ENCODE measurements around the gene GLB1L2. TPM values are rescaled to one million over a fixed set of nuclear protein-coding genes. Genes with fewer than 3 reads are reported as not detected.
A peak's percentile ranks its signal among the peaks of the same experiment; 100 is the strongest.

Gene GLB1L2
- total RNA-seq, 2 experiments from 2014 or later = 2.1 to 2.5 TPM

GRCh38 chr11:134332782-134333181 lies 994 bp downstream of the GLB1L2 start:
- H3K9me3 Mint-ChIP-seq = no peaks in the 10 kb centered on the region
- no peak for DNase-seq
- CTCF ChIA-PET = interaction anchor here (0.6 to 1.4 kb wide), 3 partner anchors 12 to 59 kb away, joined by 3 to 5 read pairs (median 3); partner anchors contain the start of gene GLB1L3
- peaks cover 48% of the 10 kb centered on the region for H3K27me3 Mint-ChIP-seq
- H3K4me3 Mint-ChIP-seq = peak overlapping the region; percentile 62
- H3K36me3 Mint-ChIP-seq (ENCODE audit: low read depth) = no peaks in the 10 kb centered on the region
- POLR2A ChIA-PET = interaction anchor here (0.7 to 3.4 kb wide), 5 partner anchors 9 to 109 kb away, joined by 3 to 11 read pairs (median 4); partner anchors contain the start of genes GLB1L3, NCAPD3 and VPS26B
- H3K27ac Mint-ChIP-seq = no peak overlapping the region
- H3K4me1 Mint-ChIP-seq = peaks cover 16% of the 10 kb centered on the region

GRCh38 chr11:134333312-134333711 lies 1.5 kb downstream of the GLB1L2 start:
- ChIA-PET POLR2A (interaction anchor here (1.2 to 3.4 kb wide), 2 partner anchors 57 to 109 kb away, joined by 3 to 11 read pairs; partner anchors contain the start of genes GLB1L3 and NCAPD3), CTCF (interaction anchor here (0.6 to 1.3 kb wide), 2 partner anchors 13 to 126 kb away, joined by 3 read pairs; no protein-coding TSS in a partner anchor)
- Mint-ChIP-seq H3K4me3 (no peak overlapping the region), H3K9me3 (no peaks in the 10 kb centered on the region), H3K4me1 (peaks cover 16% of the 10 kb centered on the region), H3K27me3 (peaks cover 48% of the 10 kb centered on the region), H3K36me3 (ENCODE audit: low read depth) (no peaks in the 10 kb centered on the region), H3K27ac (no peak overlapping the region)
- no peak for DNase-seq

DNA sequence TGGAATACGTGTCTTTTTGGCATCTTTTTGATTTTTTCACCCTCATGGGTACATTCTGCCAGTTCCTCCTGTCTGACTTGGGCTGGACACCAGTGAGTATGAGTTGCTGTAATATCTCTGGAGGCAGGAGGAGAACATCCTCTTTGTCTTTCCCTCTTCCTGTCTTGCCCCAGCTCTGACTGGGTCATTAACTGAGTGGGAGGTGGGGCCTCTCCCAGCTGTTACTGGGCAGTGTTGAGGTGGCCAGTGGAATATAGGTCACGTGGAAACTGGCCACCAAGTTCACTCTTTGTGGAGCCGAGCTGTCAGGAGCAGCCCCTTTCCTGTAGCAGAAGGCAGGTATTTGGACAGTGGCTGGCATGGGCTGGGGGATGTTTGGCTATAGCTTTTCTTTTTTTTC lies 2.2 kb downstream of the GLB1L2 start:
- no peaks in the 10 kb centered on the region for H3K36me3 Mint-ChIP-seq (ENCODE audit: low read depth)
- no peaks in the 10 kb centered on the region for H3K9me3 Mint-ChIP-seq
- CTCF ChIA-PET = interaction anchor here (1.3 kb wide), 1 partner anchor 127 kb away, joined by 3 read pairs; no protein-coding TSS in a partner anchor
- H3K27me3 Mint-ChIP-seq = peaks cover 48% of the 10 kb centered on the region
- no peak for DNase-seq
- H3K4me1 Mint-ChIP-seq = peaks cover 16% of the 10 kb centered on the region
- no peak overlapping the region for H3K27ac Mint-ChIP-seq
- POLR2A ChIA-PET = interaction anchor here (1.2 to 3.4 kb wide), 2 partner anchors 58 to 110 kb away, joined by 3 to 11 read pairs; partner anchors contain the start of genes GLB1L3 and NCAPD3
- no peak overlapping the region for H3K4me3 Mint-ChIP-seq

DNA sequence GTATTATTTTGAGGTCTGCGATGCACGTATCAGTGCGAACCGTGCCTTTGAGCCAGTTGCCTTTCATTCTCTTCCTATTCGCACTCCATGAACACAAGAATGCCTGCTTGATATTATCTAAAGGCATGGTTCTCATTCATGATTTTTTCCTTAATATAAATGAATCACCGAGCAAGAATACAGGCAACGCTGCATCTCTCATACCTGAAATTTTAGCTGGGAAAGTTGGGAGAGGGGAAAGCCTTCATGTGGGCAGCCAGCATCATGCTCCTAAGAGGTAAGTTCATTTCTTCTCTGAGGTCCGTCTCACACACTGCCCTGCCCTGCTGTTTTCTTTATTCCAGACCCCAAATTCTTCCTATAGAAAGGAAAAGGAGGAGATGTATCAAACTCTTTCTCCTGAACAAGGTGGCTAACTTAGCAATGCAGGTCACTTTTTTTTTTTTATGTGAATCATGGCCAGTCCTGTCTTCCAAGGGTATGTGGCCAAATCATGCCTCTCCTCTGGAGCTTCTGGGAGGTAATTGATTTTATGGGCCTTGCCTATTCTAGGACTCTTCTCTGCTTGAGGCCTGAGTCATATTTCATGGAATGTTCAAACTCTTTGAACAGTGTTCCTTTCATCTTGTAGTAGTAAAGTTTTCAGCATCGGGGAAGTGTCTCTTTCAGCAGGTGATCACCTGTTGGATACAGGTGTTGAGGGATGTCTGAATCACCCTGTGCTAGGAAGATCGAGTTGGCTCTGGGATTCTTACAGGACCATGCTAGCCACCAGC lies 3.2 kb downstream of the GLB1L2 start:
- H3K4me3 Mint-ChIP-seq = no peak overlapping the region
- no peak for DNase-seq
- H3K9me3 Mint-ChIP-seq = no peaks in the 10 kb centered on the region
- CTCF ChIA-PET = no interaction called here
- POLR2A ChIA-PET = interaction anchor here (3.4 kb wide), 1 partner anchor 59 kb away, joined by 11 read pairs; the partner anchor contains the start of gene GLB1L3
- H3K4me1 Mint-ChIP-seq = peaks cover 16% of the 10 kb centered on the region
- H3K27ac Mint-ChIP-seq = no peak overlapping the region
- peaks cover 44% of the 10 kb centered on the region for H3K27me3 Mint-ChIP-seq
- H3K36me3 Mint-ChIP-seq (ENCODE audit: low read depth) = no peaks in the 10 kb centered on the region

GRCh38 chr11:134337051-134337450 lies 5.3 kb downstream of the GLB1L2 start:
- H3K4me1 Mint-ChIP-seq = peaks cover 4% of the 10 kb centered on the region
- ChIA-PET CTCF (no interaction called here), POLR2A (no interaction called here)
- H3K27me3 Mint-ChIP-seq = peaks cover 29% of the 10 kb centered on the region
- no peaks in the 10 kb centered on the region for H3K9me3 Mint-ChIP-seq
- DNase-seq = no peak
- H3K36me3 Mint-ChIP-seq (ENCODE audit: low read depth) = no peaks in the 10 kb centered on the region
- H3K27ac Mint-ChIP-seq = no peak overlapping the region
- H3K4me3 Mint-ChIP-seq = no peak overlapping the region

DNA sequence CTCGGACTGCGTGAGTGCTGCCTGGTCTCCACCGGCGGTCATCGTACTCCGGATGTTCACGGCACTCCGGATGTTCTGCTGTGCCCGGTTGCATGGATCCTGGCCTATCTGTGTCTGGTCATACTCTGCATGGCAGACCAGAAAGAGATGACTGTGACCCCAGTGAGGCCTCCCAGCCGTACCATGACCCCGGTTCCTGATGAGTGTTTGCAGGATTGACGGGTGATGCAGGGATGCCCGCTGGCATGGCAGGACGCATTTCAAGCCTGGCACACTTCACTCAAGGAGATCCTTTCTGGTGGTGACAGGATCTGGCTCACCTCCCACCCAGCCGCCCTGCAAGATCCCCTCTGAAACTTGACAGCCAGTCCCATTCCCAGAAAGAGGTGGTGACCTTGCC lies 6.3 kb downstream of the GLB1L2 start:
- H3K9me3 Mint-ChIP-seq = no peaks in the 10 kb centered on the region
- no peaks in the 10 kb centered on the region for H3K4me1 Mint-ChIP-seq
- peaks cover 22% of the 10 kb centered on the region for H3K27me3 Mint-ChIP-seq
- H3K36me3 Mint-ChIP-seq (ENCODE audit: low read depth) = no peaks in the 10 kb centered on the region
- no peak overlapping the region for H3K4me3 Mint-ChIP-seq
- CTCF ChIA-PET = no interaction called here
- no peak overlapping the region for H3K27ac Mint-ChIP-seq
- no peak for DNase-seq
- POLR2A ChIA-PET = no interaction called here

DNA sequence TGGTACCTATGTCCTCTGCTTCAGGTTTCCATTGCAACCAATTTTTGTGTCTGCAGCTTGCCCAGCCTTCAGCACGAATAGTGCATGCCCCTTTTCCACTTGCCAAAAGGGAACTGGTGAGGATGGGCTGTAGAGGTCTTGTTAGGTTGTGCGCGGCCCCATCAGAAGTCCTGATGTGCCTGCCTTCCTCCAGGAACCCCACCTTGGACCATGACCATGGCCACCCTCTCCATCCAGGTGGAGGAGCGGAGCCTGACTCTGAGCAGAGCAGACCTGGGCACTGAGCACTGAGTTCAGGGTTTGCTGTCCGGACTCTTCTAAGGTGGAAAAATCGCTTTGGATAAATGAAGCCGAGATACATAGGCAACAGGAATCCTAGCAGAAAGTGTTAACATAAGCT lies 6.9 kb downstream of the GLB1L2 start:
- Mint-ChIP-seq H3K27me3 (peaks cover 16% of the 10 kb centered on the region), H3K9me3 (no peaks in the 10 kb centered on the region), H3K36me3 (ENCODE audit: low read depth) (no peaks in the 10 kb centered on the region), H3K4me3 (no peak overlapping the region), H3K4me1 (no peaks in the 10 kb centered on the region), H3K27ac (no peak overlapping the region)
- POLR2A ChIA-PET = no interaction called here
- CTCF ChIA-PET = interaction anchor here (0.8 kb wide), 1 partner anchor 11 kb away, joined by 3 read pairs; no protein-coding TSS in a partner anchor
- no peak for DNase-seq

- no peak for DNase-seq
- H3K36me3 Mint-ChIP-seq (ENCODE audit: low read depth) = no peaks in the 10 kb centered on the region
- no peaks in the 10 kb centered on the region for H3K9me3 Mint-ChIP-seq
- no peak overlapping the region for H3K27ac Mint-ChIP-seq
- CTCF ChIA-PET = no interaction called here
- no peaks in the 10 kb centered on the region for H3K4me1 Mint-ChIP-seq
- H3K27me3 Mint-ChIP-seq = peaks cover 7% of the 10 kb centered on the region
- no peak overlapping the region for H3K4me3 Mint-ChIP-seq
- POLR2A ChIA-PET = no interaction called here
Observed at GRCh38 chr11:134339756-134340155, 8.0 kb downstream of the GLB1L2 start.

- ChIA-PET CTCF (interaction anchor here (0.8 kb wide), 1 partner anchor 8 kb away, joined by 4 read pairs; the partner anchor contains the start of gene GLB1L2), POLR2A (interaction anchor here (0.7 kb wide), 1 partner anchor 178 kb away, joined by 3 read pairs; no protein-coding TSS in a partner anchor)
- Mint-ChIP-seq H3K4me1 (no peaks in the 10 kb centered on the region), H3K27me3 (no peaks in the 10 kb centered on the region), H3K4me3 (no peak overlapping the region), H3K27ac (no peak overlapping the region), H3K9me3 (no peaks in the 10 kb centered on the region), H3K36me3 (ENCODE audit: low read depth) (no peaks in the 10 kb centered on the region)
- no peak for DNase-seq
Observed at GRCh38 chr11:134340354-134340964, 8.7 kb downstream of the GLB1L2 start.

DNA sequence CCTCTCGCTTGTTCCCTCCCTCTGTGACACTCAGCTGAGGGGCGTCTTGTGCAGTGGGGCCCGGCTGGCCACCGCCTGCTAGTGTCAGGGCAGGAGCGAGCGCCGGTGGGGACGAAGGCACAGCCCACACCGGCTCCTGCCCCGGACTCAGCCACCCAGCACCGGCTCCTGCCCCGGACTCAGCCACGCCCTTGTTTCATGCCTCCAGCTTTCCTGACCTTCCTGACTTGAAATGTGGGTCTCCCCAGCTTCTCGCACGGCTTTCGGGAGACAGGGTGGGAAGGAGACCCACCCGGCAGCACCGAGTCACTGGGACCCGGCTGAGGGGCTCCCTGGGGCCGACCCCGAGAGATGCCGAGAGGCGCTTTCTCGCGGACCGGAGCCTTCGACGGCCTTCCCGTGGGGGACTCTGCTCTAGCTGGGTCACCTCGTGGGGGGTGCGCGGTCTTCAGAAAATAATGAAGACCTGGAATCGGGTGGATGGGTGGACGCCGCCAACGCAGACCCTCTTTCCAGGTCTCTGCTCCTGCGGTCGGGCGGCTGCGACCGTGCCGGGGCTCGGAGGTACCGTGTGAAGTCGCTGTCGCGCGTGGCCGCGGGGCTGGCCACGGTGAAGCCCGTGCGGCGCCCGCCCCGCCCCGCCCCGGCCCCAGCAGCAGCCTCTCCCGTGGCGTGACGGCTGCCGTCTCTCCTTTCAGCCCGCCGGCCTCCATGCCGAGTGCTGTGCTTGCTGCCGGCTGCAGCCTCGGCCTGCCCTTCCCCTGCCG lies 10.2 kb downstream of the GLB1L2 start:
- DNase-seq = no peak
- no peaks in the 10 kb centered on the region for H3K9me3 Mint-ChIP-seq
- no peaks in the 10 kb centered on the region for H3K36me3 Mint-ChIP-seq (ENCODE audit: low read depth)
- no peaks in the 10 kb centered on the region for H3K4me1 Mint-ChIP-seq
- ChIA-PET POLR2A (interaction anchor here (0.9 kb wide), 1 partner anchor 10 kb away, joined by 3 read pairs; the partner anchor contains the start of gene GLB1L2), CTCF (no interaction called here)
- H3K27ac Mint-ChIP-seq = no peak overlapping the region
- H3K4me3 Mint-ChIP-seq = no peak overlapping the region
- H3K27me3 Mint-ChIP-seq = no peaks in the 10 kb centered on the region

GRCh38 chr11:134342572-134343340 lies 11.0 kb downstream of the GLB1L2 start:
- CTCF ChIA-PET = no interaction called here
- H3K9me3 Mint-ChIP-seq = no peaks in the 10 kb centered on the region
- H3K27ac Mint-ChIP-seq = no peak overlapping the region
- no peak for DNase-seq
- H3K36me3 Mint-ChIP-seq (ENCODE audit: low read depth) = no peaks in the 10 kb centered on the region
- H3K4me1 Mint-ChIP-seq = no peaks in the 10 kb centered on the region
- no peak overlapping the region for H3K4me3 Mint-ChIP-seq
- no peaks in the 10 kb centered on the region for H3K27me3 Mint-ChIP-seq
- POLR2A ChIA-PET = no interaction called here

- POLR2A ChIA-PET = no interaction called here
- Mint-ChIP-seq H3K4me3 (no peak overlapping the region), H3K4me1 (peaks cover 2% of the 10 kb centered on the region), H3K27ac (no peak overlapping the region), H3K9me3 (no peaks in the 10 kb centered on the region), H3K27me3 (no peaks in the 10 kb centered on the region), H3K36me3 (ENCODE audit: low read depth) (no peaks in the 10 kb centered on the region)
- CTCF ChIA-PET = no interaction called here
- DNase-seq = no peak
Observed at GRCh38 chr11:134343646-134344045, 11.9 kb downstream of the GLB1L2 start.

All from activated CD4-positive, alpha-beta memory T cell treated with anti-CD3 and anti-CD28 coated beads, Interleukin-2, amount 10 ng/mL, durations not matched to agents 7 days and 5 days (primary cell).